ENCODE results near the gene CGN.
A peak's percentile ranks its signal among the peaks of the same experiment; 100 is the strongest.

Gene CGN

GRCh38 chr1:151510957-151511635 is at the start of gene CGN:
Gene CGN, plus strand, starts transcription at chr1:151511387. Its CDS starts 7,133 bp downstream, at chr1:151518520.
- DNase-seq (ENCODE audit: low read depth in 2 of 2): peak; percentile 71 to 72

- DNase-seq (ENCODE audit: low read depth in 2 of 2): no peak
Measured at GRCh38 chr1:151461694-151462093, 49.5 kb upstream of the CGN start.

GRCh38 chr1:151465026-151465425 is 46.2 kb upstream of the CGN start:
- no peak for DNase-seq (ENCODE audit: low read depth in 2 of 2)

GRCh38 chr1:151472856-151473731 is 38.1 kb upstream of the CGN start:
- no peak for DNase-seq (ENCODE audit: low read depth in 2 of 2)

GRCh38 chr1:151474745-151475144 is 36.4 kb upstream of the CGN start:
- no peak for DNase-seq (ENCODE audit: low read depth in 2 of 2)

DNA sequence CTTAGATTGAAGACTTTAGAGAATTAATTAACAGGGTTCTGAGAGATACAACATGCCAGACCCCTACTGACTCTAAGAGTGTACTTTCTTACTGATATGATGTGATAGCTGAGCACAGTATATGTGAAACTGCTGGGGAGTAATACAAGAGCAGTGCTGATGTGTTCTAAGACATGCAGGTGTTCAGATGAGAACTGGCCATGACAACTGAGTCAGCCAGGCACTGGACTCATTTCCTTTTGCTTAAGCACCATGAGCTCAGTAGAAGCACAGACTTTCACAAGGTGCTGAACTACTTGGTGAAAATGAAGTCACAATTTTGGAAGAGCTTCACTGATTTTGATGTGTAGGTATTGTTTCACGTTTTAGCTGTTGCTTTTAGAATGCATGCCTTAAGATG is 36.0 kb upstream of the CGN start:
- DNase-seq (ENCODE audit: low read depth in 2 of 2): no peak

DNA sequence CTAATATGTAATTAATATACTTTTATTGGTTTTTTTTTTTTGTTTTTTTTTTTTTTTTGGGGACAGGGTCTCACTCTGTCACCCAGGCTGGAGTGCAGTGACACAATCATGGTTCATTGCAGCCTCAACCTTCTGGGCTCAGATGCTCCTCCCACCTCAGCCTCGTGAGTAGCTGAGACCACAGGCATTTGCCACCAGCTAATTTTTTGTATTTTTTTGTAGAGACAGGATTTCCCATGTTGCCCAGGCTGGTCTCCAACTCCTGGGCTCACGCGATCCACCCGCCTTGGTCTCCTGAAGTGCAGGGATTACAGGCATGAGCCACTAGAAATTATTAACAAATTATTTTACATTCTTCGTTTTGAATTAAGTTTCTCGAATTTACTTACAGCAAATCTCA is 35.1 kb upstream of the CGN start:
- DNase-seq (ENCODE audit: low read depth in 2 of 2): no peak

DNA sequence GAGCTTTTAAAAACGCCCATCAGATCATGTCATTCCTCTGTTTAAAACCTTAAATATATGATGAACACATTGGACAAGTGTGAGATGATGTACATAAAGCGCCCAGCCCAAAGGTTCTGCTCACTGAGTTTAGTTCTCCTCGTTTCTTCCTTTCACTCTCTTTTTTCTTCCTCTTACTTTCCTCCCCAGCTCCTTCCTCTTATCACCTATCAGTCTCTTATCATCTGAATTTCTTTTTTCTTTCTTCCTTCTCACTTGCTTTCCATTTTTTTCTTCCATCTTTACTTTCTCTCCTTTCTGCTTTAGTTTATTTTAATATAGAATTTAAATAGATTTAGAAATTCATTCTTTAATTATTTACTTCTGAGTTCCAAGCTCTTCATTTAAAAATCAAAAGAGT is 34.1 kb upstream of the CGN start:
- no peak for DNase-seq (ENCODE audit: low read depth in 2 of 2)

DNA sequence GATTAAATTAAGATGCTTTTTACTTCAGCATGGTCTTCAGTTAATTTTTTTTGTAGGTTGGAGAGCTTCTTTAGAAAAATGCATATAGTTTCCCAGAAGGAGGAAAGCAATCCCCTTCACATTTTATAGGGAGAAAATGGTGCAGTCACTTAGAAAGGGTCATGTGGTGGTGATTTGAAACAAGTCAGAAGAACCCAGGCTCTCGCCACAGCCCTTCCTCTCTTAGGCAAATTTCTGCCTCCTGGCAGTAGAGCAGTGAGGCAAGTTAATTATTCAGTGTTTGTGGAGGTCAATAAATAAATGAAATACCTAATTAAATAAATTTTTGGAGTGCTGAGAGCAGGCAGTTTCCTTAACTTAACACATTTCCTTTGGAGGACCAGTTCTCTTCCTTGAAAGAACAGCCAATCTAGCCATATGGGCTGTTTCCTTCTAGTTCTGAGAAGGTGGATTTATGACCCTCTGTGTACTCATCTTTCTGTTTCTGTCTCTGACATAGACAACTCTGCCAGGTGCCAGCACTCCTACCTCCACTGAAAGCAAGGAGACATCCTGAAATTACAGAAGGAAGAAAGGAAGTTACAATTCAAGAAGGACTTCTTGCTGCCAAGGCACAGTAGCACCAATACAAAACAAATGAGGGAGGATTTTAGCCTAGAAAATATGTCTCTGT is 32.9 kb upstream of the CGN start:
- no peak for DNase-seq (ENCODE audit: low read depth in 2 of 2)

GRCh38 chr1:151478923-151479322 is 32.3 kb upstream of the CGN start:
- DNase-seq (ENCODE audit: low read depth in 2 of 2): no peak

- DNase-seq (ENCODE audit: low read depth in 2 of 2): no peak
Measured at GRCh38 chr1:151479462-151479861, 31.7 kb upstream of the CGN start.

DNA sequence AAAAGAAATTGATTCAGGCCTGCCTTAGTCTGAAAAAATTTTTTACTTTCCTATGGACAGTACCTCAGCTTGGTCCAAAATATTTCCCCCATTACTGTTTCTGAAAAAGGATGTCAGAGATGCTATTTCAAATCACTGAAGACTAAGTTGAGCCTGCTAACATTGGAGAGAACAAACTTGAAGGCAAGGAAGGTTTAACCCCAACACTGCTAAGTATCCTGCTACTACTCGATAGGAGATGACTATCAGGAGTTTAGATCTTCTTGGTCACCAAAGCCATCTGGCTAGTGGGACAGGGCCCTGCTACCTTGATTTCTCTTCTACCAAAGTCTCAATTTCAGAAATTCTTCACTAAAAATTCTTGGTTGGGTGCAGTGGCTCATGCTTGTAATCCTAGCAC is 29.2 kb upstream of the CGN start:
- no peak for DNase-seq (ENCODE audit: low read depth in 2 of 2)

DNA sequence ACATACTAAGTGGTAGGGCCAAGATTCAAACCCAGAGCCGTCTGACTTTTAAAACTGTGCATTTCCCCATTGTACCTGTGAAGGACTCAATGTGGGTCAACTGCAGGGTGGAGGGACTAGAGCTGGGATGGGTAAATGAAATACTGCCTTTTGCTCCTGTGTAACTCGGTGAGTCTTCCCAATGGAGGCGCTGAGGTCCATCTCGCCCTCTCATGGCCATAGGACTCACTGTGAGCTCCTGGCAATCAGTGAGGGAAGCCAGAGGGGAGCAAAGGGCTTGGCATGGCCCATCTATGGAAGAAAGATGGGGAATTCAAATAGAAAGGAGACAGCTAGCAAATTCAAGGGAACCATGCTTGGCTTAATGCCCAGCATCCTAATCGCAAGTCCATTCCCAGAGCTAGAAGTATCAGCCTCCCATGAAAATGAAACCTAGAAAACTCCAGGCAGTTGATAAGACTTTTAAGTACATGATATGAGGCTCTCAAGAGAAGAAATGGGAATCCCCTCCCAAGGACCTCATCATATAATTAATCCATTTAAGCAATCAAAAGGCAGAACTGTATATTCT is 25.4 kb upstream of the CGN start:
- no peak for DNase-seq (ENCODE audit: low read depth in 2 of 2)

- DNase-seq (ENCODE audit: low read depth in 2 of 2): no peak
Measured at GRCh38 chr1:151486557-151486956, 24.6 kb upstream of the CGN start.

- DNase-seq (ENCODE audit: low read depth in 2 of 2): no peak
Measured at GRCh38 chr1:151491641-151492040, 19.5 kb upstream of the CGN start.

GRCh38 chr1:151492120-151492519 is 19.1 kb upstream of the CGN start:
- no peak for DNase-seq (ENCODE audit: low read depth in 2 of 2)

GRCh38 chr1:151493042-151493441 is 18.1 kb upstream of the CGN start:
- DNase-seq (ENCODE audit: low read depth in 2 of 2): no peak

DNA sequence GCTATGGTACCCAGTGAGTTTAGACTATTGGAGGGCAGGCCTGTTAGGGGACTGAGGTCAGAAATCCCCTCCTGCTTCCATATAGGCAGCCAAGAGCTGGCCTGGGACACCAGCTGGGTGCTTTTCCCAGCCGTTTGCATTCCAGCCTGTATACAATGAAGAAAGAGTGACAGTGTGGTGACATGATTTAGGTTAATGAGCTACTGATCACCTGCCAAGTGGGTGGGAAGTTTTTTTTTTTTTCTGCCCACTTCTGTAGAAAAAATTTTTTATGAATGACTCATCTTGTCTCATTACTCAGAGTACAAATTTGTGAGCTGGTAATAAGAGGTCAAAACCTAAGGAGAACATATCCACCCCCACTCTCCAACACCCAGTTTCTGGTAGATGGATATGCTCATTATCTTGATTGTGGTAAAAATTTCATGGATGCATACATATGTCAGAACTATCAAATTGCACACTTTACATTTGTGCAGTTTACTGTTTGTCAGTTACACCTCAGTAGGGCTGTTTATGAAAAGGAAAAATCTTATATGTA is 16.4 kb upstream of the CGN start:
- no peak for DNase-seq (ENCODE audit: low read depth in 2 of 2)

GRCh38 chr1:151495316-151495715 is 15.9 kb upstream of the CGN start:
- no peak for DNase-seq (ENCODE audit: low read depth in 2 of 2)

GRCh38 chr1:151499365-151499764 is 11.8 kb upstream of the CGN start:
- no peak for DNase-seq (ENCODE audit: low read depth in 2 of 2)

- no peak for DNase-seq (ENCODE audit: low read depth in 2 of 2)
Measured at GRCh38 chr1:151499930-151500329, 11.3 kb upstream of the CGN start.

DNA sequence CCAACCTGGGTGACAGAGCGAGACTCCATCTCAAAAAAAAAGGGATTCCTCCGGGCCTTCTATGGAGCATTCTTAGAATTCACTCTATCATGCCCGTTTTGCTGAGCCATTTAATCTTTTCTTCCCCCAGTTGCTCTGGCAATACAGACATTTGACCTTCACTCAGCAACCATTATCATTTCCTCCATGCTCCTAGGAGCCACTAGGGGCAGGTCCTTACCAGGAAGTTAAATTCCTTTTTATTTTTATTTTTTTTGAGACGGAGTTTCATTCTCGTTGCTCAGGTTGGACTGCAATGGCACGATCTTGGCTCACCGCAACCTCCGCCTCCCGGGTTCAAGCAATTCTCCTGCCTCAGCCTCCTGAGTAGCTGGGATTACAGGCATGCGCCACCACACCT is 9.7 kb upstream of the CGN start:
- no peak for DNase-seq (ENCODE audit: low read depth in 2 of 2)

All from stimulated activated CD8-positive, alpha-beta memory T cell treated with anti-CD3 and anti-CD28 coated beads, Interleukin-2, amount 100 ng/mL, for 48 hours (primary cell).